GM21367 (cell line): ENCODE measurements around the gene GPR37.

Source experiments
- ATAC-seq: cut with Tn5 transposase; IDR thresholded peaks from one replicate; pipeline ENCODE4 v1.9.1; 2021; ENCODE audit not compliant: unreplicated experiment

GPR37 gene

DNA sequence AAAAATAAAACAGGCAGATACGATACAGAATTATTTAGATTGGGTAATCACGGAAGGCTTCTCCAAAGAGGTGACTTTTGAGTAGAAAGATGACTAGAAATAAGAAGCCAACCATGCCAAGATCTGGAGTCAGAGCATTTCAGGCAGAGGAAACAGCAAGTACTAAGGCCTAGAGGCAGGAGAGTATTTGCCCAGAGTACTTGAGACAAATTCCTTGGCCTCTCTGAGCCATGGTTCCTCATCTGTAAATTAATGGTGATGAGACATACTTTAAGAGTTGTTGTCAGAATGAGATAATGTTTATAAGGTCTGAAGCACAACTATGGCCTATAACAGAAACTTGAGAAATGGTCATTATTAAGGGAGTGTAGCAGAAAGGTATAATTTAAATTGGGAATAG is 15.8 kb upstream of the GPR37 start:
- no peak for ATAC-seq

DNA sequence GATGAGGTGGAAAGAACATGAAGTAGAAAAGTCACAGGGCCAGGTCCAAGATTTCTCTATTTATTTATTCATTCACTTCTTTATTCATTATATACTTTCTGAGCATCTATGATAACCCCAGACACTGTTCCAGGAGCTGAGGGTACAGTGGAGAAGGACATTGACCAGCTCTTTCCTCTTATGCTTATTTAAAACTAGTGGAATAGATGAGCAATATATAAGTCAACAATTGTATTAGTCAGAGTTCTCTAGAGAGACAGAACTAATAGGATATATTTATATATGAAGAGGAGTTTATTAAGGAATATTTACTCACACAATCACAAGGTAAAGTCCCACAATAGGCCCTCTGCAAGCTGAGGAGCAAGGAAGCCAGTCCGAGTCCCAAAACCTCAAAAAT is 15.0 kb upstream of the GPR37 start:
- no peak for ATAC-seq

DNA sequence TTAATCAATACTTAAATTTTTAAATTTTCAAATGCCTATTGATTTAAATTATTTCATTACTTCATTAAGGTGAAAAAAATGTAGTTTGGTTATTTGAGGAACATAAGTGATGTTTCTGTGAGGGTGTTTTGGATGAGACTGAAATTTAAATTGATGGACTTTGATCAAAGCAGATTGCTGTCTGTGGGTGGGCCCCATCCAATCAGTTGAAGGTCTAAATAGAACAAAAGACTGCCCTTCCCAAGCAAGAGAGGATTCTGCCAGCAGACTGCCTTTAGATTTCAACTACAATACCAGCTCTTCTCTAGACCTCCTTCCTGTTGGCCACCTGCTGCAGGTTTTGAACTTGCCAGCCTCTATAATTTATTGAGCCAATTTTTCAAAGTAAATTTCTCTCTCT is 14.5 kb upstream of the GPR37 start:
- no peak for ATAC-seq

DNA sequence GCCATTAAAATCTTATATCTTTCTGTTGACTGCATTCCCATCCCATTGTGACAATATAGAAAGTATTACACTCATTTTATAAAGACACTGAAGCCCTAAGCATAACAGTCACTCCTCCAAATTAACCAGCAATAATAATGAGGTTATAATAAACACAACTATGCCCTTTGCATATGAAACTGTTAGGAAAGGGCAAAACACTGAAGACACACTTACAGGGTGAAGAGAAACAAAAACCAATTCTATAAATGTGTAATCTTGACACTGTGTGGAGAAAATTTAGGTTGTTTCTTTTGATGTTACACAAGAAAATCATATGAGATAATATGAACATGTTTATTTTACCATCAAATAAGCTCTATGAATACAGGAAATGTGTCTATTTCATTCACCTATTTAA is 14.0 kb upstream of the GPR37 start:
- no peak for ATAC-seq

DNA sequence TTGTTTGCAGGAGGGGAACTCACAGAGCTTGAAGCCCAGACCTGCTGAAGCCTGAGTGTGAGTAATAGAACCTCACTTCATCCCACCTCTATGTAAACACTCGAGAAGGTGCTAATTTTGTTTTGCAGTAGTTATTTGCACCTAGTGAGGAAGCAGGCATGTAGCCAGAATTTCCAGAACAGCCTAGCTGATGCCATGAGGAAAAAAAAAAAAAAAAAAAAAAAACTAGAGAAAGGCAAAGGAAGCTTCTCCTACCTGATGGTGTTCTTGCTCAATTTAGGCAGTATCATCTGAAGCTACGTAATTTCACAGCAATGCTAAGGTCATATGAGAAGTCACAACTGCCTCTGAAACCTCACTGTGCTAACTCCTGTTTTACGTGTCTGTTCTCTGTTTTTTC is 13.6 kb upstream of the GPR37 start:
- no peak for ATAC-seq

DNA sequence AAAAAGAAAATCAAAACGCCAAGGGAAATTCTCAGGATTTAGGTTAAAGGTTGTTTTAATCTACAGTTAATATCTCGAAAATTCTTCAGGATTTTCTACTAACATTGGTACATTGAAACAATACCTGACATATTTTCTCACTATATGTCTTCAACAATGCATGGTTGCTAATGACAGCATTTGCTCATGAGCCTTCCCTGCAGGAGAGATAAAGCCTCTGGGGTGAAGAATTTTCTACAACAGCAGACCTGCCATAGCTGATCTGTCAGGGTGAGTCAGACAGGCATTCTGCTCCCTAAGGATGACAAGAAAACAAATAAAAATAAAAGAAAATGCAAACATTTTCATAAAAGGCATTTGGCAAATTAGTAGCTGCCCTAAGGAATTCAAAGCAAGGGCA is 11.7 kb upstream of the GPR37 start:
- no peak for ATAC-seq

DNA sequence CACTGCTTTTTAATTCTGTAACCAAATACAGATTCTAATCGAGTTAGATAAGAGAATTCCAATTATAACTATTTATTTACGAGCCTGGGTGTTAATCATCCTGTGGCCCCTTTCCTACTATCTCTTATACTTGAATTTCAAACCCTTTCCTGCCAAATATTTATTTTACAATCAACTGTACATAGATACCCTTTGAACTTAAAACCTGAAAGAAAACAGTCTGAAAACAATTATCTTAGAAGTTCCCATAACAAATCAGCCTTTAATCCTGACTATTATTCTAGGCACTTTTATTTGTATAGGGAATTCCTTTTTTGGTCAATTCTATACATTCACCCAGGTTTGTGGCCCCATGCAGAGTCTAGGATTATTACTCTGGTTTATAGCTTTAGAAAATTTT is 10.6 kb upstream of the GPR37 start:
- no peak for ATAC-seq

DNA sequence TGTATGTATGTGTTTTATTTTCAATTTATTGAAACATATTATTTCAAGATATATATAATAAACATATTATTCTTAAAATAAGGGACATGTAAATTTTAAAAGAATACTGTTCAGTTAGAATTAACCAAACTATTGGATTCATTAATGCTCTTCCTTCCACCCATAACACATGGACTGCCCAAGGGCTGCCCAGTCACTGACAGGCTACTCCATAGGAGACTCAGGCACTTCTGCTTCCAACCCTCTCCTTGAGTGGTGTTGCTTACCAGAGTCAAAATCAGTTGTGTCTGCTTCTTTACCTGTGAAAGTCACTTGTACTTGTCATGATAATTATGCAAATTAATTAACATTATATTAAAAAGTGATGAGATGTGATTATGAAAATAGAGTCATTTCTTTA is 9.8 kb upstream of the GPR37 start:
- no peak for ATAC-seq

DNA sequence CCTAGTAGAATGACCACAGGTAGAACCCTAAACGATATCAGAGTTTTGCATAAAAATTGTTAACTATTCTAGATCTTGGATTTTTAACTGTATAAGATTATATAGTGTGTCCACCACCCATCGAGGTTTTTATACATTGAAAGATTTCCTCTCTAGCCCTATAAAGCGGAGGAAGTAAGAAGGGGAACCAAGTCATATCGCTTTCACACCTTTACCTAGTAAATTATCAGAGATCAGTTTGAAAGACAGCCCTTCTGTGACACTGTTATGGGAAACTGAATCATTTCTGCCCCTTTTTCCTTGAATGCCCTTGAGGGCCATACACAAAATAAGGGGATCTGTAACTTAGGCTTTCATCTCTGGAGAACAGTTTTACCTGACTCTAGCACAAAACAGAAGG is 8.3 kb upstream of the GPR37 start:
- ATAC-seq: no peak

DNA sequence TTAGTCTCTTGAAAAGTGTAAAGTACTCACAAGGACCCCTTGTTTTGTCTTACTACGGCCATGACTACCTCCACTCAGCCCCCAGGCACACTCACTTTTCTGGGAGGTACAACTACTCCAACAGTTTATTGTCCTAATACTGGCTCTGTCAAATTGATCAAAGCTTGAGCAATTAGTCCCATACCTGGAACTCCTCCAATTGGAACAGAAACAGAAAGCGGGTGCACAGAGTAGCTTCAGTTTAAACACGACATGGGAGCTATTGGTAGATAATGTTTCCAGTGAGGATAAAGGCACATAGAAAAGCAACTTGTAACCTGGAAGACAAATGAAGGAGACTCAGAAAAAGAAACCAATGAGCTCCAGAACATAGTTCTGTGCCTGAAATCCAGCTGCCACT is 7.7 kb upstream of the GPR37 start:
- ATAC-seq: no peak

DNA sequence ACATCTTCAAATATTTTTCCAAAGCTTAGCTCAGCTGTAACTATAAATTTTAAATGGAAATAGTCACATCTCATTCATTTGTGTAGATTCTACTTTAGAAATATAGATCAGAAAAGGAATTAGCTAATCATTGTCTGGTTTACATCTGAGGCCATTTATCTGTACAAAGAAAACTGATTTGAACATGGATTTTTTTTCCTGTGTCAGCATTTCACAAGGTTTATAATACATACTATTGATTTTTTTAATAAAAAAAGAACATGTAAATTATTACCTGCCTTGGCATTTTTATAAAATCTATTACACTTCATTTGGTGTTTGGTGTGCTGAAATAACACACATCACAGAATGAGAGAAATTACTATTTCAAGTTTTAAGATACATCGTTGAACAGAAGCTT is 3.5 kb upstream of the GPR37 start:
- no peak for ATAC-seq

DNA sequence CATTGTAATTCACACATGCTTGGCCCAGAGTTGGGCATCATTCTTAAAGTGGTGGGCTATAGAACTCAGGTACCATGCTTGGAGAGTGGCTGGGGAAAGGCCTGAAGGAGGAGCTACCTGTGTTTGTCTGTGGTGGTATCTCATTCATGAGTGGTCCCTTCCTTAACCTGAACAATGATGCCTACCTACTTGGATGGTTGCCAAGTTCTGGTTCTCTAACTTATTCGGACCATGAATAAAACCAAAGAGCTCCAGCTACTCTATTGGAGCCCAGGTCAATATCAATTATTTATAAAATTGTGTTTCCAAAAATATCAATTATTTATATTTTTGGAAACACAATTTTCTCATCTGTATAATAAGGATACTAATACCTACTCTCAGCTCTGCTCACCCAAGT is 2.9 kb upstream of the GPR37 start:
- ATAC-seq: no peak

DNA sequence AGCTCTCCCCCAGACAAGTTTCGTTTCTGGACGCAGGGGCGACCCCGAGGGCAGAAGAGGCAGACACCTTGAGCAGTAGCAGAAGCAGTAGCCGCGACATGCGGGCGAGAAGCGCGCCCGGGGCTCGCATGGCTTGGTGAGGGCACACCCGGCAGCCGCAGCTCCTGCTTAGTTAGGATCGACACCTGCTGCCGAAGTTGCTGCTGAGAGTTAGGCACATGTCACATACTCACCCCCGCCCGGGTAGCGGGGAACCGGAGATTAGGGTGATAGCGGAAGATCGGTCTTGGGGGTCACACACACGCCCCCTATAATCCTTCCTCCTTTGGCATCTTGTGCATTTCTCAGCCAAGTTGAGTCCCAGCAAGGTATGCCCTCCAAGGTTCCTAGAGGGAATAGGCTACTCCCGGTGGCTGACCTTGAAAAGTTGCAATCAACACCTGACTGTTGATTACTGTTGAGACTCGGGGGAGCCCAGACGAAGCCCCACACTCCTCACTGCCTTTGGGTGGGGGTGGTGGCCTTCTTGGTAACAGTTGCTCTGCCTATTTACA is 668 bp downstream of the GPR37 start:
- ATAC-seq: peak; percentile 36

DNA sequence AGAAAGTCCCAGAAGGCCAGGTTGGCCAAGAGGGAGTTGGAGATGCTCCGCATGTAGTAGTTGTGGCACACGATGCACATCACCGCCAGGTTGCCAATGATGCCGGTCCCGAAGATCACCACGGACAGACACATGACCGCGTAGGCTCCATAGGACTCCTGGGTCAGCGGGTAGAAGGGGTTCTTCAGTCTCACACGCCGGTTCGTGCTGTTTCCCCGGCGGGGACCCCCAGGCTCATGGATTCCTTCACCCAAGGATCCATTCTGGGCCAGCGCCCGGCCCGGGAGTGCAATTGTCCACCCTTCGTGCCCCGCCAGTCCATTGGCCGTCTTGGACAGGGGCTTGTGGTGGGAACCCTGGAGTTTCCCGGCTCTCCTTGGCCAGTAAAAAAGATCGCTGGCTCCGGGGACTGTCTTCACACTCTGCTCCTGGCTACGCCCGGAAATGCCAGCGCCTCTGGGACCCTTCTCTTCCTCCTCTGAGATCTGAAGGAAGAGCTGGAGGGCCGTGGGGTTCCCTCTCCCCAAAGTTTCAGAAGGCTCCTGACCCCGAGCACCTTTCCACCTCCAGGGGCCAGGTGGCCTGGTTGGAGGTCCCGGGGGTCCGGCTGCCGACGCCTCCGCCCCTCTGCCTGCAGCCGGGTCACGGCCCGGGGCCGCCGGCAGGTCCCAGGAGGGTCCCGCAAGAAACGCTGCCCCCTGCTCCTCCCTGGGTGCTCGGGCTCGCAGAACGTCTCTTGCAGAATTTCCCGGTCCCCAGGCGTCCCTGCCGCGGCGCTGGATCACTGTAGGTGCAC is 1.3 kb downstream of the GPR37 start:
- no peak for ATAC-seq

DNA sequence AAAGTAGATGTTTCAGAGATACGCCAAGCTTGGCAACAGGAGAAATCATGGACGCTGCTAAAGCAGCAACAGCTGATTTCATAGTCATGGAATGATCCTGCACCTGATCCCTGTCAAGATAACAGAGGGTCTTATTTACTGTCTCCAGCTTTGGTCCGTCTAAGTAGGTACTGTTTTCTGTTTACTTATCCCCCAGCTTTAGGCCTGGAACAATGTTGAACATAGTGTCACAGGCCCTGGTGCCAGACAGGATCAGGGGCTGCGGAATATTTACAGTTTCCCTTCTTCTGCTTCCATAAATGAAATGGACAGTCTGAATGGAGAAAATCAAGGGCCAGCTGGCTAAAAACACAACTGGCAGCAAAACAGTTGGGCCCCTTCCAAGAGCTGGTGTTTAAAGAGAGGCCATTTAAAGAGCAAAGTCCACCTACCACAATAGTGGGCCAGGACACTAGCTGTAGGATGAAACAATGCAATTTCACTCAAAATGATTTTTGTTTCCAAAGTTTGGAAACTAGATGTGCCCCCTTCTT is 2.9 kb downstream of the GPR37 start:
- no peak for ATAC-seq

DNA sequence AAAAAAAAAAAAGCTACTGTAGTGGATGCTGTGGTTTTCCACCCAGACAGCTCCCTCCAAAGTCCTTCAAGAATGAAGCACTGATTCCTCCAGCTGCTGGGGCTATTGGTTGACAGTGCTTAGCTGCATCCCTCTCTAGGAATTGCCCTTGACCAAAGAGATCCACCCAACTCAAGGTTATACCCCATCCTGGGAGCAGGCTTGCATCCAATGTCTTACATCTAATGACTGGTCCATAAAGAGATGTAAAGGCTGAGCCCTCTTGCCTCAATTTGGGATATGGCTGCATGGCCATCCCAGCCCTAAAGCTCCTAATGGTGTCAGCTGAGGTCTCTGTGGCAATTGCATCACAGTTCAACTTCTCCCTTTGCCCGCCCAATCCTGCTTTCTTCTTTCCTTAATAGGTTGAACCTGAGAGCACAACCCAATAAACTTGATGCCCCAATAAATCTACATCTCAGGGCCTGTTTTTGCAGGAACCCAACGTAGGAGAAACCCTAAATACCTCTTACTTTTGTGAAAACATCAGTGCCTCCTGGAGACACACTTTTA is 4.4 kb downstream of the GPR37 start:
- no peak for ATAC-seq

DNA sequence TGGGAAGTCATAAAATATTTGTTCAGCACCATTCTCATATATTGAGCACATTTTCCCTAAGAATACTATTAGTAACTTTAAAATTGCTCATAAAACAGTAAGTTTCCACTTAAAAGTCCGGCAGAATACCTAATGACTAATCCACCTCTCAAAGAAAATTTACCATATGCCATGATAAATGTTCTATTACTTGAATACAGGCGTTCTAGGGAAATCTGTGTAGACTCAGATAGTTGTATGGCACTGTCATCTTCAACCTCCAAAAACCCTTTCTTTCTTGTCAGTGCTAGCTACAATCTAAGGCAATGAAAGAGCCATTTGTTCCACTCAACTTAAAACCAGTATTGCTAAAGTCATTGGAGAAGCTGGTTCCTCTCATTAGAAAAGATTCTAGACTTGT is 7.3 kb downstream of the GPR37 start:
- no peak for ATAC-seq

DNA sequence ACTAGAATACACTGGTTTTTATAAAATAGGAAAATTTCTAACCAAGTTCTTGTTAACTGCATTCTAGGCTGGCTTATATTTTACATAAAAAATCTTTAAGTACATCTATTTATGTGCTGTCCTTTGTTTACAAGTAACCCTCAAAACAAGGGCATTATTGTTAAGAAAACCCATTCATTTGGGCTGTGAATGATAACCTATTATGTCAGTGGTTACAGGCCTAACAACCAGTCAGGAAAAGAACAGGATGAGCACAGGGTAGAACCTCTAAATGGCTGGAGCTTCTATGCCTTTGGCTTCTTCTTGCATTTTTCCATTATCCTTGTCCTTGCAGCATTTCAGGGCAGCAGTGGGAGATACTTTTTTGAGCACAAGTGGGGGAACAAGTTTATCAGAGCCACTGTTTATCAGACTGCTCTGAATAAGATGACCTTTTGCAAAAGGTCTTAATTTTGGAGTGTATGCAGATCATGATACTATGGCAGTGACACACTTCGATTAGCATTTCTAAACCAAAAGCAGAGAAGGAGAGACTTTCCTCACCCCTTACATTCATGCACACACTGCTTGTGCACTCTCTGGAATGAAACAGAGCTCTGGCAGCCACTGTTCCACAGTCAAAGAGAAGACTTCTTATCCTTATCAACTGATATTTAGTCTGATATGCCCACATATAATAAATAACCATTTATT is 10.9 kb downstream of the GPR37 start:
- no peak for ATAC-seq

DNA sequence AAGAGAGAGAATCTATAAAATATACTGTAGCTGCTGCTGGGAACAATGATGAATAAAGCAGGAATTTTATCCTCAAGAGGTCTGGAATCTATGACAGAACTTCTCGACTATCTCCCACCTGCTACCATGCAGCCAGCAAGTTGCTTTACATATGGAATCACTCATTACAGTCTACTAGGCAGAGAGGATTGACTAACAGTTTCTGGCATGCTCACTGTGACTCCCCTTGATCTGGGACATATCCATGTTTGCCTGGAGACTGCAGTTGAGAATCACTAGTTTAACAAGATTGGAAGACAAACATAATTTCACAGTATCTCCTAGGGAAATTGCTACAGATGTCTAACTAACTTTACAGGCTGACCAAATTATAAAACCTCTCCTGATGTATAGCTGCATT is 13.3 kb downstream of the GPR37 start:
- ATAC-seq: no peak

DNA sequence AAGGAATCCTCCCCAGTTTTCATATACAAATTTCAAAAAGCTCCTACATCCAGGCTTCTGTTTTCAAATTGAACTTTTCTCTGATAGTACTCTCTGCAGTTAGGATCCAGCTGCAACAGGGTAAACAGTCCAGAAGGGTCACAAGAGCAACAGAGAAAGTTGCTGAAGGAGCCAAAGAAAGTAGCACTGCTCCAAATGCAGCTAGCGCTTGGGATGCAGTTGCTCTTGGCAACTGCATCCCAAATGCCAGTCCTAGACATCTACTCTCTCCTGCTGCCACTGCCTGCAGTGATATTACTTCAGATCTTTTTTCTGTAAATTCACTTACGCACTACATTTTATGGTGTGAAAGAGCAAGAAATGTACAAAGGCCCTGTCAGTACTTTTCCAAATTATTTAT is 14.6 kb downstream of the GPR37 start:
- ATAC-seq: no peak

DNA sequence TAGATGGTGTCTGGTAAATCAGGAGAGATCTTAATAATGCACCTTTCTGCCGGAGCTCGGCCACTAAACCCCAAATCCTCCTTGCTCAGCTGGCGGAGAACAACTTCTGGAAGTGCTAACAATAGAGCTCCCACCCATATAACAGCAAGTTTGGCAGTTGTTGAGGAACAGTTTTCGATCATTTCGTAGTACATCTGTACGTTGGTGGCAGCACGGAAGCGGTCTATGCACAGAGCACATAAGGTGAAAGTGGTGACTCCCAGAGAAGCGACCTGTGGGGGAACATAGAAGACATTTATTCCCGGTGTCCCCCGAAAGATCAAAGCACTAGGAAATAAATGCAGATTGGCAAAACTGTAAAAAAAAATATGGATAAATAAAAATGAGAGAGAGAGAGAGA is 18.5 kb downstream of the GPR37 start:
- ATAC-seq: no peak

DNA sequence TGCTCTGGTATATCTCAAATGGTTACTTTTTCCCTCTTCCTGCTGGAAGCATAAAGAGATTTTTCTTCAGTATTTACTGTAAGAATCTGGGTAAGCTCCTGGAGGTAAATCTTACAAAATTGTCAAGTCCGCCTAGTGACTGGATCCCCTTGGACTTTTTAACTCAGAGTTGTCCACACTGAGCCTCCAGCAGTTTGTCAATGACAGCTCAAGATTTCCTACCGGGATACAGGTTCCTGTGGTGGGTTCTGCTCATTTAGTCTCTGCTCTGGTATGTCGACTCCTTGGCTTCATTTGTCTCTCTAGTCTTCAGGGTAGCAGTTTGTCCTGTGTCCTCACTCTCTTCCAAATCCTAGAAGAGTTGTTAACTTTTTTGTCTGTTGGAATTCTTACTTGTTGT is 27.0 kb downstream of the GPR37 start:
- no peak for ATAC-seq
